H1 (cell line): ENCODE data around the gene ACOX1.

Experiments used
- CEBPB ChIP-seq: IDR thresholded peaks from 2 replicates; pipeline ENCODE4 v1.6.1; 2012; ENCODE audit warnings: low read depth, low read length
- EZH2 ChIP-seq: fragments of 200-600 bp; sonication (generic); IDR thresholded peaks from 2 replicates; pipeline ENCODE4 v1.7.1; 2012; ENCODE audit warnings: low read depth, mild to moderate bottlenecking, moderate library complexity, low read length, inconsistent platforms; ENCODE audit not compliant: severe bottlenecking
- KDM5A ChIP-seq: fragments of 200-600 bp; IDR thresholded peaks from 2 replicates; pipeline ENCODE4 v1.7.1; 2012; ENCODE audit warnings: mild to moderate bottlenecking, low read length, inconsistent platforms, mixed read lengths
- POLR2A ChIP-seq, 2 experiments: IDR thresholded peaks; 1 replicate in 1 of 2; 2 replicates in 1 of 2; pipeline ENCODE4 v1.6.1; 2011; ENCODE audit warnings: low read depth in 2 of 2, low read length in 2 of 2, mild to moderate bottlenecking in 2 of 2; ENCODE audit errors: control extremely low read depth in 1 of 2
- POLR2AphosphoS5 ChIP-seq: IDR thresholded peaks from 2 replicates; pipeline ENCODE4 v1.6.1; 2011; ENCODE audit warnings: low read depth, low read length
- RAD21 ChIP-seq, 2 experiments: IDR thresholded peaks in 1 of 2; conservative IDR thresholded peaks in 1 of 2; 2 replicates each; pipeline ENCODE4 v1.6.1; 2011; ENCODE audit warnings: low read depth in 2 of 2, low read length in 2 of 2, improper control_type of control experiment in 1 of 2, inconsistent platforms in 1 of 2, mild to moderate bottlenecking in 1 of 2, moderate library complexity in 1 of 2
- SAP30 ChIP-seq: fragments of 300-600 bp; sonication (generic); IDR thresholded peaks from 2 replicates; pipeline ENCODE4 v1.7.1; 2012; ENCODE audit warnings: low read length, moderate library complexity, mild to moderate bottlenecking, inconsistent platforms; ENCODE audit not compliant: insufficient read depth, insufficient replicate concordance
- SIN3A ChIP-seq, 2 experiments: IDR thresholded peaks in 1 of 2; conservative IDR thresholded peaks in 1 of 2; 2 replicates each; pipeline ENCODE4 v1.6.1; 2011 to 2012; ENCODE audit warnings: low read length in 2 of 2, improper control_type of control experiment in 1 of 2, low read depth in 1 of 2, mild to moderate bottlenecking in 1 of 2
- TF ChIP-seq, protein P1 (sequence below), 3 experiments: IDR thresholded peaks; 1 replicate in 2 of 3; 2 replicates in 1 of 3; pipeline versions ENCODE4 v1.5.1 to v1.6.1; 2011; ENCODE audit warnings: low read length in 3 of 3, mild to moderate bottlenecking in 3 of 3, inconsistent platforms in 2 of 3, low read depth in 1 of 3, moderate library complexity in 1 of 3; ENCODE audit not compliant: insufficient read depth in 1 of 3; ENCODE audit errors: control extremely low read depth in 1 of 3
- TF ChIP-seq, protein P2 (sequence below): IDR thresholded peaks from 2 replicates; pipeline ENCODE4 v1.6.1; 2012; ENCODE audit warnings: inconsistent platforms

DNA sequence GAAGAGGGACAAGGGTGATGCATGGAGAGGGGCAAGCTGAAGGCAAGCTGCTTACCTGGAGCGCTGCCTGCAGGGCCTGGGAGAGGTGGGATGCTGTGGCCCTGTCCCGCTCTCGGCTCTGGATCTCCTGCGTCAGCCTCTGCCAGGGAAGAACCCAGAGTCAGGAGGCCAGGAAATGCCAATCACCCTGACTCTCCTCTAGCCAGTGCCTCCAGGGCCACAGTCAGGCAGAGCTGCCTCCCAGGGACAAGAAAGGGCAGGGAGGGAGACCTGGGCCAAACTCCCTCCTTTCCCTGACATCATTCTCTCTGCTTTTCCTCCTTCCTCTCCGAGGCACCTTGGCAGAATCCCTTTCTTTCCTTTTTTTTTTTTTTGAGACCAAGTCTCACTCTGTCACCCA is 33.0 kb upstream of the ACOX1 start:
- TF ChIP-seq SIN3A (conservative IDR thresholded peaks at IDR 0.05 in 1 of 2, IDR thresholded peaks at IDR 0.05 in 1 of 2; ENCODE audit: low read depth in 1 of 2, low read length in 2 of 2) = no peak
- TF ChIP-seq, protein P1, sequence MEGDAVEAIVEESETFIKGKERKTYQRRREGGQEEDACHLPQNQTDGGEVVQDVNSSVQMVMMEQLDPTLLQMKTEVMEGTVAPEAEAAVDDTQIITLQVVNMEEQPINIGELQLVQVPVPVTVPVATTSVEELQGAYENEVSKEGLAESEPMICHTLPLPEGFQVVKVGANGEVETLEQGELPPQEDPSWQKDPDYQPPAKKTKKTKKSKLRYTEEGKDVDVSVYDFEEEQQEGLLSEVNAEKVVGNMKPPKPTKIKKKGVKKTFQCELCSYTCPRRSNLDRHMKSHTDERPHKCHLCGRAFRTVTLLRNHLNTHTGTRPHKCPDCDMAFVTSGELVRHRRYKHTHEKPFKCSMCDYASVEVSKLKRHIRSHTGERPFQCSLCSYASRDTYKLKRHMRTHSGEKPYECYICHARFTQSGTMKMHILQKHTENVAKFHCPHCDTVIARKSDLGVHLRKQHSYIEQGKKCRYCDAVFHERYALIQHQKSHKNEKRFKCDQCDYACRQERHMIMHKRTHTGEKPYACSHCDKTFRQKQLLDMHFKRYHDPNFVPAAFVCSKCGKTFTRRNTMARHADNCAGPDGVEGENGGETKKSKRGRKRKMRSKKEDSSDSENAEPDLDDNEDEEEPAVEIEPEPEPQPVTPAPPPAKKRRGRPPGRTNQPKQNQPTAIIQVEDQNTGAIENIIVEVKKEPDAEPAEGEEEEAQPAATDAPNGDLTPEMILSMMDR (IDR thresholded peaks at IDR 0.05; ENCODE audit: control extremely low read depth in 1 of 3, insufficient read depth in 1 of 3, low read depth in 1 of 3, low read length in 3 of 3) = no peak
- TF ChIP-seq, protein P2, sequence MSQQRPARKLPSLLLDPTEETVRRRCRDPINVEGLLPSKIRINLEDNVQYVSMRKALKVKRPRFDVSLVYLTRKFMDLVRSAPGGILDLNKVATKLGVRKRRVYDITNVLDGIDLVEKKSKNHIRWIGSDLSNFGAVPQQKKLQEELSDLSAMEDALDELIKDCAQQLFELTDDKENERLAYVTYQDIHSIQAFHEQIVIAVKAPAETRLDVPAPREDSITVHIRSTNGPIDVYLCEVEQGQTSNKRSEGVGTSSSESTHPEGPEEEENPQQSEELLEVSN = no peak
- TF ChIP-seq EZH2 = no peak
- TF ChIP-seq POLR2AphosphoS5 = no peak
- no peak for TF ChIP-seq SAP30
- TF ChIP-seq CEBPB = no peak
- no peak for TF ChIP-seq KDM5A
- no peak for TF ChIP-seq RAD21 (IDR thresholded peaks at IDR 0.05 in 1 of 2, conservative IDR thresholded peaks at IDR 0.05 in 1 of 2; ENCODE audit: low read depth in 2 of 2, low read length in 2 of 2)
- no peak for TF ChIP-seq POLR2A (IDR thresholded peaks at IDR 0.05; ENCODE audit: control extremely low read depth in 1 of 2, low read depth in 2 of 2, low read length in 2 of 2)
